ENCODE results near the gene BTBD9. TPM values are rescaled to one million over a fixed set of nuclear protein-coding genes. Genes with fewer than 3 reads are reported as not detected.

The BTBD9 gene
- total and polyA plus RNA-seq, 11 donors = 6.3 to 23.3 (median 19.4) TPM

- peaks cover 0 to 20% (median under 1%) of the 10 kb centered on the region in 12 donors for H3K4me1 ChIP-seq
- peak in 3 of 4 donors; percentile 64 to 84 (median 71) for ATAC-seq
- H3K9me3 ChIP-seq = no peaks in the 10 kb centered on the region
- DNase-seq = no peak
- TF ChIP-seq, protein P1, sequence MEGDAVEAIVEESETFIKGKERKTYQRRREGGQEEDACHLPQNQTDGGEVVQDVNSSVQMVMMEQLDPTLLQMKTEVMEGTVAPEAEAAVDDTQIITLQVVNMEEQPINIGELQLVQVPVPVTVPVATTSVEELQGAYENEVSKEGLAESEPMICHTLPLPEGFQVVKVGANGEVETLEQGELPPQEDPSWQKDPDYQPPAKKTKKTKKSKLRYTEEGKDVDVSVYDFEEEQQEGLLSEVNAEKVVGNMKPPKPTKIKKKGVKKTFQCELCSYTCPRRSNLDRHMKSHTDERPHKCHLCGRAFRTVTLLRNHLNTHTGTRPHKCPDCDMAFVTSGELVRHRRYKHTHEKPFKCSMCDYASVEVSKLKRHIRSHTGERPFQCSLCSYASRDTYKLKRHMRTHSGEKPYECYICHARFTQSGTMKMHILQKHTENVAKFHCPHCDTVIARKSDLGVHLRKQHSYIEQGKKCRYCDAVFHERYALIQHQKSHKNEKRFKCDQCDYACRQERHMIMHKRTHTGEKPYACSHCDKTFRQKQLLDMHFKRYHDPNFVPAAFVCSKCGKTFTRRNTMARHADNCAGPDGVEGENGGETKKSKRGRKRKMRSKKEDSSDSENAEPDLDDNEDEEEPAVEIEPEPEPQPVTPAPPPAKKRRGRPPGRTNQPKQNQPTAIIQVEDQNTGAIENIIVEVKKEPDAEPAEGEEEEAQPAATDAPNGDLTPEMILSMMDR (IDR thresholded peaks at IDR 0.05) = no peak
- TF ChIP-seq POLR2A (IDR thresholded peaks at IDR 0.05) = no peak
- WGBS, 4 donors = 62 to 72% (median 66%) methylated on average over 2 of the region's 2 CpGs
- no peak overlapping the region for H3K4me3 ChIP-seq
- intact Hi-C loops (cut with DNase I) = no loop called here
- no peak overlapping the region for H3K27ac ChIP-seq
- no peaks in the 10 kb centered on the region for H3K27me3 ChIP-seq
- peaks cover 0 to 2% (median 0%) of the 10 kb centered on the region in 9 donors for H3K36me3 ChIP-seq
Observed at GRCh38 chr6:38549180-38549579, 90.5 kb downstream of the BTBD9 start.

DNA sequence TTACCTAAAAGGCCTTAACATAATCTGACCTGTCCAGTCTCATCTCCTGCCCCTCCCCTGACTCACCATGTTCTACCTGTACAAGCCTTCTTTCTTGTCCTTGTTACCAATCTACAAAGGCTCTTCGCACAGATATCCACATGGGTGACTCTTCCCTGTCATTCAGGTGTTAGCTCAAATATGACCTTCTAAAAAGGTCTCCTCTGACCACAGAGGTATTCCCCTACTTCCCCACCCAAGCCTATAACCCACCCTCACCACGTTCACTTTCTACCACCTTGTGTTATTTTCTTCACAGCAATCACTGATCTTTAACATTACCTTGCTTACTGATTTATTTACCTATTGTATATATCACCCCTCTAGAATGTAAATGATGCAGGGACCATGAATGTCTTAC lies 96.7 kb downstream of the BTBD9 start:
- no peak for DNase-seq
- Histone ChIP-seq H3K27ac (no peak overlapping the region), H3K4me3 (no peak overlapping the region), H3K36me3 (peaks cover 0 to 2% (median 0%) of the 10 kb centered on the region in 9 donors), H3K27me3 (no peaks in the 10 kb centered on the region), H3K4me1 (no peaks in the 10 kb centered on the region), H3K9me3 (no peaks in the 10 kb centered on the region)
- WGBS, 4 donors = 92 to 94% (median 94%) methylated on average over 2 of the region's 2 CpGs
- ATAC-seq = no peak
- no peak for TF ChIP-seq POLR2A (IDR thresholded peaks at IDR 0.05)
- TF ChIP-seq, protein P1 (IDR thresholded peaks at IDR 0.05) = no peak
- intact Hi-C loops (cut with DNase I) = no loop called here

GRCh38 chr6:38542031-38542430 lies 97.7 kb downstream of the BTBD9 start:
- 84 to 97% (median 92%) methylated on average over 2 of the region's 2 CpGs for WGBS, 4 donors
- no peak for DNase-seq

DNA sequence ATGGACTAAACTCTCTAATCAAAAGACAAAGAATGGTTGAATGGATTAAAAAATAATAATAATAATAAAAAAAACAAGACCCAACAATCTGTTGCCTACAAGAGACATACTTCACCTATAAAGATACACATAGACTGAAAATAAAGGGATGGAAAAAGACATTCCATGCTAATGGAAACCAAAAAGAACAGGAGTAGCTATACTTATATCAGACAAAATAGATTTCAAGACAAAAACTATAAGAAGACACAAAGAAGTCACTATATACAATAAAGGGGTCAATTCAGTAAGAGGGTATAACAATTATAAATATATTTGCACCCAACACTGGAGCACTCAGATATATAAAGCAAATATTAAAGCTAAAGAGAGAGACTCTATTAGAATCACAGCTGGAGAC lies 106.7 kb downstream of the BTBD9 start:
- H3K36me3 ChIP-seq = no peaks in the 10 kb centered on the region
- DNase-seq (no peak), ATAC-seq (no peak)
- intact Hi-C loops (cut with DNase I) = no loop called here
- H3K27me3 ChIP-seq = no peaks in the 10 kb centered on the region
- H3K4me3 ChIP-seq = no peak overlapping the region
- H3K4me1 ChIP-seq = peaks cover 0 to 6% (median 0%) of the 10 kb centered on the region in 12 donors
- TF ChIP-seq, protein P1 (IDR thresholded peaks at IDR 0.05) = no peak
- no peak for TF ChIP-seq POLR2A (IDR thresholded peaks at IDR 0.05)
- peaks cover 0 to 5% (median 0%) of the 10 kb centered on the region in 12 donors for H3K9me3 ChIP-seq
- no peak overlapping the region for H3K27ac ChIP-seq

More at GRCh38 chr6:38542031-38542430, 97.7 kb downstream of the BTBD9 start:
- no peak for ATAC-seq
- no peak overlapping the region for H3K27ac ChIP-seq
- H3K9me3 ChIP-seq = no peaks in the 10 kb centered on the region
- H3K36me3 ChIP-seq = peaks cover 0 to 2% (median 0%) of the 10 kb centered on the region in 9 donors
- TF ChIP-seq, protein P1 (IDR thresholded peaks at IDR 0.05) = no peak
- TF ChIP-seq POLR2A (IDR thresholded peaks at IDR 0.05) = no peak
- intact Hi-C loops (cut with DNase I) = no loop called here
- H3K4me3 ChIP-seq = no peak overlapping the region
- H3K27me3 ChIP-seq = no peaks in the 10 kb centered on the region
- no peaks in the 10 kb centered on the region for H3K4me1 ChIP-seq
